Stimulated activated effector memory CD8-positive, alpha-beta T cell treated with anti-CD3 and anti-CD28 coated beads, Interleukin-12 subunit alpha, Interleukin-12 subunit beta, amount 100 ng/mL, for 72 hours (primary cell): ENCODE data around the gene FGF12.
A peak's percentile ranks its signal among the peaks of the same experiment; 100 is the strongest.

Source experiments
- ATAC-seq: fragments of 150-1000 bp; cut with Tn5 transposase; 2 replicates; pipeline ENCODE4 v1.10.0; 2021
- DNase-seq, 2 donors: peaks; one replicate each; pipeline ENCODE4 v3.0.0; 2021 to 2022; ENCODE audit warnings: low spot score in 2 of 2
- H3K27ac Mint-ChIP-seq: one replicate; pipeline ENCODE4 v1.8.0; 2022; ENCODE audit warnings: mild to moderate bottlenecking, mixed read lengths
- H3K36me3 Mint-ChIP-seq: one replicate; pipeline ENCODE4 v1.8.0; 2022; ENCODE audit warnings: mild to moderate bottlenecking, mixed read lengths
- H3K4me1 Mint-ChIP-seq: one replicate; pipeline ENCODE4 v1.8.0; 2022; ENCODE audit warnings: mixed read lengths
- H3K4me3 Mint-ChIP-seq: one replicate; pipeline ENCODE4 v1.8.0; 2022; ENCODE audit warnings: mild to moderate bottlenecking, mixed read lengths
- H3K9me3 Mint-ChIP-seq: one replicate; pipeline ENCODE4 v1.8.0; 2022; ENCODE audit warnings: mixed read lengths

FGF12 gene

DNA sequence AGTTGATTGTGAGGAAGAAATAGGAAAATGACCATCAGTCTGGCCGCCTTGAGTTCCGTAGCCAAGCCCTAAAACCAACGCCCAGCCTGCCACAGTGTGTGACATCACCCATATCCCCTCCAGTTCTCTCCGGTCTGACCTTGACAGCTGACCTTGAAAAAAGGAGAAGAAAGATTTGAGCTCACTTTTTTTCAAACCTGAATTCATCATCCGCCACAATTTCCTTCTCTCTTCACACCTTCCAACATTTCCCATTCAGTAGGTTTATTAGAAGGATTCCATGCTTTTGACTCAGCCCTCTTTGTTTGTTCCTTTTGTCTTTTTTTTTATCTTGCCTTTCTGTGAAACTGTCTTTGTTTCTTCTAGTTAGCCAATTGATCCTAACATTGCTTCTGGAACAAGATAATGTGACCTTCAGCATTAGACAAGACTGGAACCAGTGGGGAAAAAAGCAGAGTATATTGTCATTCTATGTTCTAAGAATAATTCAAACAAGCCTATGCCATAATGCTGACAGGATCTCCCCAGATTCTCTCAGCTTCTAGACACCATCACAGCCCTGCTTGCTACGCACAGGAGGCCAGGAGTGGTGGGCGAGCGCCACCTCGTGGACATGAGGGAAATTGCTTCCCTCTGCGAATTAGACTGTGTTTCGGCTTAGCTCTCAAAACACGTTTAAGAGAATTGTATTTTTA lies 283.1 kb downstream of the FGF12 start:
- Mint-ChIP-seq H3K27ac (no peak overlapping the region), H3K4me1 (no peaks in the 10 kb centered on the region), H3K36me3 (no peaks in the 10 kb centered on the region), H3K9me3 (no peaks in the 10 kb centered on the region), H3K4me3 (no peak overlapping the region)
- DNase-seq (peak; percentile 27 to 63), ATAC-seq (peak; percentile 66)

DNA sequence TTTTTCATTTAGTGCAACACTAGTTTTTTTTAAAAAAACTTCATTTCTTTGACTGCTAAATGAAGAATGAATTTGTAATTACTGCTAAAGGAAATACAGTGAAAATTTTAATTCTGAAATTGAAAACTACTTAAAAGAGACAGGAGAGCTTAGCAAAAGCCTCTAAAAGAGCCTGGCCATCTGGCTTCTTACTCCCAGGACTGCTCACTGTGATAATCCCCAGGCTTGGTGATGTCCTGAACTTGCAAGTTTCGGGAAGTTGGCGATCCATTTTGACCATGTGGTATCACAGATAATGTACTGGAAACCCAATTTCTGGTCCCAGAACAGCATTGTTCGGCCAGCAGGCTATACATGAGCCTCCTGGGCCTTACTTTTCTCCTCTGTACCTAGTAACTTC lies 292.1 kb downstream of the FGF12 start:
- Mint-ChIP-seq H3K27ac (no peak overlapping the region), H3K9me3 (no peaks in the 10 kb centered on the region), H3K4me3 (no peak overlapping the region), H3K36me3 (no peaks in the 10 kb centered on the region), H3K4me1 (no peaks in the 10 kb centered on the region)
- DNase-seq (no peak), ATAC-seq (no peak)

- H3K36me3 Mint-ChIP-seq = no peaks in the 10 kb centered on the region
- H3K9me3 Mint-ChIP-seq = no peaks in the 10 kb centered on the region
- H3K4me1 Mint-ChIP-seq = no peaks in the 10 kb centered on the region
- H3K4me3 Mint-ChIP-seq = no peak overlapping the region
- DNase-seq = no peak
- no peak for ATAC-seq
- H3K27ac Mint-ChIP-seq = no peak overlapping the region
These were observed 293.2 kb downstream of the FGF12 start for GRCh38 chr3:192434186-192434585.

DNA sequence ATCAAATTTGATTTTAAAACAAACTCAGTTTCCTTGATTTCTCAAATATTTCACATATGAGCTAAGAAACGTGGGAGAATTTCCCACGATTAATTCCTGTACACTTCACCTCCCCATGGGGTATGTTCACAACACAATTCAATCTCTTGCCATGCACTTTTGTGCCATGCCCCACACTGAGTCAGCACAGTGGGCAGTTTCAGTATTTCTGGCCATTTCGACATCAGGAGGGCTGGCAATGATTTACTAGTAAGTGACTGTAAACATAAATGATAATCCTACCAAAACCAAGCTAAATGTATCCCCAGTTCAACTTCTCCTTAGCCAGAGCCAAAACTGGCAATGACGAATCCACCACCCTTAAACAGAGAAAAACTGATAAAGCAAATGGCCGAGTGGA lies 293.6 kb downstream of the FGF12 start:
- ATAC-seq (no peak), DNase-seq (no peak)
- Mint-ChIP-seq H3K4me1 (no peaks in the 10 kb centered on the region), H3K27ac (no peak overlapping the region), H3K4me3 (no peak overlapping the region), H3K9me3 (no peaks in the 10 kb centered on the region), H3K36me3 (no peaks in the 10 kb centered on the region)

DNA sequence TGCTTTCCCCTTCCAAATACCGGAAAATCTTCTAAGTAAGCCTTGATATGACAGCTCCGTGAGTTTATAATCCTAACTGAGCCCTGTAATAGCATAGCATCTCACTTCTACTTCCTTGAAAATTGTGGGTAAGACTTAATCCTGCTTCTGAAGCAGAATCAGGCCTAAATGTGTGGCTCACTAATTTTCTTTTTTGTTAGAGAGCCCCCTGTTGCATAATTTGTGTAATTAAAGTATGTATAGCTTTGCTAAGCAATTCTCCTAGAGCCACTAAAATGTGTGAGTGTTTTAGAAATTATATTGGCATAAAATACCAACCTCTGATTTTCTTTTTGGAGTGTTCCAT lies 304.4 kb downstream of the FGF12 start:
- Mint-ChIP-seq H3K9me3 (peaks cover 3% of the 10 kb centered on the region), H3K4me1 (no peaks in the 10 kb centered on the region), H3K36me3 (no peaks in the 10 kb centered on the region), H3K4me3 (no peak overlapping the region), H3K27ac (no peak overlapping the region)
- no peak for DNase-seq
- ATAC-seq = no peak

DNA sequence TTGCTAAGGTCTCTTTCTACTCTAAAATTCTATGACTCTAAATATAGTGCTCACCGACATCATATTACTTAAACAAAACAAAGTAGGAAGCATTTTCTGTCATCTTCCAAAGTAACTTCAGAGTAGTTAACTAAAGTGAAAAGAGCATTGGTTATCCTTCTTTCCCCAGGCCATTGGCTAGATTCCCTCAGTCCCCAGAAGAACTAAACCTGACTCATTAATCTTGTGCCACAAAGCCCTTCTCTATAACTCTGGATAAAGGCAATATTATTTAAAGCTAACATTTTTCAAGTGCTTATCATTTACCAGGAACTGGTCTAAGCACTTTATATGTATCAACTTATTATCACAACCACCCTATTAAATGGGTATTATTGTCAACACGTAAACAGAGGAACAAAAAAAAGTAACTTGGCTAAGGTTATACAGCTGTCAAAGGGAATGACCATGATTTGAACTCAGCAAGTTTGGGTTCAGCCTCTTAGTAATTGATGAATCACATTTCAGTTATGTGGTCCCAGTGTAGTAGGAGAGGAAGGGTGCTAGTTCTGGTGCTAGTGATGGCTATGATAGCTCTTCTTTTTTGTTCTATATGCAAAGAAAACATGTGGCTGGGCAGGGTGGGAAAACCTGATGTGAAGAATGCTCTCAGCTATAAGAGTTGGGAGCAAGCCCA lies 304.9 kb downstream of the FGF12 start:
- Mint-ChIP-seq H3K36me3 (no peaks in the 10 kb centered on the region), H3K9me3 (peaks cover 3% of the 10 kb centered on the region), H3K4me1 (no peaks in the 10 kb centered on the region), H3K27ac (no peak overlapping the region), H3K4me3 (no peak overlapping the region)
- ATAC-seq (no peak), DNase-seq (no peak)

GRCh38 chr3:192419312-192419711 lies 308.0 kb downstream of the FGF12 start:
- Mint-ChIP-seq H3K36me3 (no peaks in the 10 kb centered on the region), H3K27ac (no peak overlapping the region), H3K4me3 (no peak overlapping the region), H3K9me3 (peaks cover 3% of the 10 kb centered on the region), H3K4me1 (no peaks in the 10 kb centered on the region)
- ATAC-seq (no peak), DNase-seq (no peak)

DNA sequence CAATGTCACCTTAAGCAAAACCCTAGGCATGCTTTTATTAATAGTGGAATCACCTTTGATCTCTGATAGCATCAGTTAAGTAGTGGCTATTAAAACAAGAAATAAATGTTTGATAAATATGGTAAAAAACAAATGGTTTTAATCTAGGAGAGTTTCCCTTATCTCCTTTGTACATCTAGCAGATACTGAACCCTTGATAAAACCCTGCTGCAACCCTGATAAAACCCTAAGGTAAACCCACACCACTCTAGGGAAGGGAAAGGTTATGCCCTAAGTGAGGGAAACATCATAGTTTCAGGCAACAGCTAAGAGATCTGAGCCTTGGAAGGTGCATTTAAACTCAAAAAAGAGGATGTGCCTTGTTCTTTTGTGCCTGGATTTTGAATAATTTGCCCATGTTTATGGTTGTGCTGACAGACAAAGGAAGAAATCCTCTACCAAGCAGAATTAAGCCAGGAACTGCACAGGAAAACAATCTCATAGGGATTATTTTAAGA lies 309.7 kb downstream of the FGF12 start:
- no peak for DNase-seq
- H3K36me3 Mint-ChIP-seq = no peaks in the 10 kb centered on the region
- peaks cover 3% of the 10 kb centered on the region for H3K9me3 Mint-ChIP-seq
- no peak overlapping the region for H3K27ac Mint-ChIP-seq
- H3K4me3 Mint-ChIP-seq = no peak overlapping the region
- ATAC-seq = no peak
- H3K4me1 Mint-ChIP-seq = no peaks in the 10 kb centered on the region

DNA sequence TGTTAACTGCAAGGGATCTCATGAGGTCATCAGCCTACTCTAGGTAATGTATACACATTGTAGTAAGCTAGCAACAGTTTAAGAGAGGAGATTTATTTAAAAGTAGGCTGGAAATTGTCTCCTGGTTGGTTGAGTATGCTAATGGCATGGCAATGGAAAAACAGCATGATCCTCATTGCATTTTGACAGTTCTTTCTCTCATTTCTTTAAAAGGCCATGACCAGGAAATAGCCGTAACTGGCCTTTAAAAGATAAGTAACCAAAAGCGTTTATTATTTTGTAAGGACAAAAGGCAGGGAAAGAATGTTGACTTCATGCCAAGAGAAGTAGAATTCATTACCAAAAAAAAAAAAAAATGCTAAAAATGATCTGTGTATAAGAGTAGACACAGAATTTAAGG lies 310.3 kb downstream of the FGF12 start:
- no peak for ATAC-seq
- Mint-ChIP-seq H3K4me1 (no peaks in the 10 kb centered on the region), H3K36me3 (no peaks in the 10 kb centered on the region), H3K27ac (no peak overlapping the region), H3K4me3 (no peak overlapping the region), H3K9me3 (peaks cover 3% of the 10 kb centered on the region)
- DNase-seq = no peak

DNA sequence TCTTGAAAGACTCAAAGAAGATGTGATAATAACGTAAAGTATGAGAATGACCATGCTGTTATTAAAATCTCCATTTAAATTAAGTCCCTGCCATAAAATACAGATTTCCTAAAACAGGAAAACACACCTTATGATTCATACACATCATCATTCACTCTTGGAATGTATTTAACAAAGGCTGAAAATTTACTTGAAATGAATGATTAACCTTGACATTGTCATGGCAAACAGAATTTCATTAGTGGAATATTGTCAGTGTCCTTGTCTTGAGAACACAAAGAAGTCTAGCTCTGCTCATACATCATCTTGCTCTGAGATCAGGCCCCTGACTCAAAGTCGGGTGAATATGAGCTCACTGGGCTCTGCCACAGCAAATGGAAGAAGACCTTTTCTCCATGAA lies 313.9 kb downstream of the FGF12 start:
- Mint-ChIP-seq H3K36me3 (no peaks in the 10 kb centered on the region), H3K27ac (no peak overlapping the region), H3K9me3 (no peaks in the 10 kb centered on the region), H3K4me1 (no peaks in the 10 kb centered on the region), H3K4me3 (no peak overlapping the region)
- ATAC-seq (no peak), DNase-seq (no peak)

DNA sequence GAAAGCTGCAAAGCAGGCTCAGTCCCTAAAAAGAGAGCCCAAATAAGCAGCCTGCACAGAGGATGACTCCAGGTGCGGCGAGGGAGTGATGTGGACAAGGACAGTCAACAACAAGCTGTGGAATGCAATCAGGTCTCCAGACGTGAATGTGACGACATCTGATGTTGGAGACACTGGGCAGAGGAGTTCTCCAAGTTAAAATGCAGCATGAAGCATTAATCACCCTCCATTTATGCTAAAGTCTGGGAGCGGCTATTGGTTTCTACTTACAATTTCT lies 316.7 kb downstream of the FGF12 start:
- Mint-ChIP-seq H3K4me1 (peaks cover 7% of the 10 kb centered on the region), H3K4me3 (no peak overlapping the region), H3K36me3 (no peaks in the 10 kb centered on the region), H3K9me3 (peaks cover 8% of the 10 kb centered on the region), H3K27ac (no peak overlapping the region)
- no peak for ATAC-seq
- DNase-seq = no peak

- ATAC-seq = peak; percentile 12
- H3K9me3 Mint-ChIP-seq = peaks cover 8% of the 10 kb centered on the region
- no peak overlapping the region for H3K27ac Mint-ChIP-seq
- DNase-seq = no peak
- H3K36me3 Mint-ChIP-seq = no peaks in the 10 kb centered on the region
- peaks cover 7% of the 10 kb centered on the region for H3K4me1 Mint-ChIP-seq
- no peak overlapping the region for H3K4me3 Mint-ChIP-seq
These were observed 317.3 kb downstream of the FGF12 start for GRCh38 chr3:192409838-192410683.

DNA sequence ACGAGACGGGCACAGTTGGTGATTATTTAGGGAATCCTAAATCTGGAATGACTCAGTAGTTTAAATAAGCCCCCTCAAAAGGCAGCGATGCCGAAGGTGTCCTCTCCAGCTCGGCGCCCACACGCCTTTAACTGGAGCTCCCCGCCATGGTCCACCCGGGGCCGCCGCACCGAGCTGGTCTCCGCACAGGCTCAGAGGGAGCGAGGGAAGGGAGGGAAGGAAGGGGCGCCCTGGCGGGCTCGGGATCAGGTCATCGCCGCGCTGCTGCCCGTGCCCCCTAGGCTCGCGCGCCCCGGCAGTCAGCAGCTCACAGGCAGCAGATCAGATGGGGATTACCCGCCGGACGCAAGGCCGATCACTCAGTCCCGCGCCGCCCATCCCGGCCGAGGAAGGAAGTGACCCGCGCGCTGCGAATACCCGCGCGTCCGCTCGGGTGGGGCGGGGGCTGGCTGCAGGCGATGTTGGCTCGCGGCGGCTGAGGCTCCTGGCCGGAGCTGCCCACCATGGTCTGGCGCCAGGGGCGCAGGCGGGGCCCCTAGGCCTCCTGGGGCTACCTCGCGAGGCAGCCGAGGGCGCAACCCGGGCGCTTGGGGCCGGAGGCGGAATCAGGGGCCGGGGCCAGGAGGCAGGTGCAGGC lies 318.0 kb downstream of the FGF12 start:
- peaks cover 7% of the 10 kb centered on the region for H3K4me1 Mint-ChIP-seq
- H3K27ac Mint-ChIP-seq = no peak overlapping the region
- no peak for DNase-seq
- ATAC-seq = peak; percentile 39
- H3K4me3 Mint-ChIP-seq = no peak overlapping the region
- H3K9me3 Mint-ChIP-seq = peaks cover 8% of the 10 kb centered on the region
- H3K36me3 Mint-ChIP-seq = no peaks in the 10 kb centered on the region

GRCh38 chr3:192408647-192409200 lies 318.6 kb downstream of the FGF12 start:
- H3K36me3 Mint-ChIP-seq = no peaks in the 10 kb centered on the region
- DNase-seq = no peak
- H3K9me3 Mint-ChIP-seq = peaks cover 8% of the 10 kb centered on the region
- H3K4me1 Mint-ChIP-seq = peaks cover 7% of the 10 kb centered on the region
- no peak overlapping the region for H3K27ac Mint-ChIP-seq
- no peak for ATAC-seq
- no peak overlapping the region for H3K4me3 Mint-ChIP-seq

DNA sequence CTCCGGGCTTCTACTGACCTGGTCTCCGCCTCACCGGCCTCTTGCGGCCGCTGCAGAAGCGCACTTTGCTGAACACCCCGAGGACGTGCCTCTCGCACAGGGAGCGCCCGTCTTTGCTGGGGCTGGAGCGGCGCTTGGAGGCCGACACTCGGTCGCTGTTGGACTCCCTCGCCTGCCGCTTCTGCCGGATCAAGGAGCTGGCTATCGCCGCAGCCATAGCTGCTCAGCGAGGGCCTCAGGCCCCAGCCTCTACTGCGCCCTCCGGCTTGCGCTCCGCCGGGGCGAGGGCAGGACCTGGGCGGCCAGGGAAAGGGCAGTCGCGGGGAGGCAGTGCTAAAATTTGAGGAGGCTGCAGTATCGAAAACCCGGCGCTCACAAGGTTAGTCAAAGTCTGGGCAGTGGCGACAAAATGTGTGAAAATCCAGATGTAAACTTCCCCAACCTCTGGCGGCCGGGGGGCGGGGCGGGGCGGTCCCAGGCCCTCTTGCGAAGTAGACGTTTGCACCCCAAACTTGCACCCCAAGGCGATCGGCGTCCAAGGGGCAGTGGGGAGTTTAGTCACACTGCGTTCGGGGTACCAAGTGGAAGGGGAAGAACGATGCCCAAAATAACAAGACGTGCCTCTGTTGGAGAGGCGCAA lies 319.2 kb downstream of the FGF12 start:
- Mint-ChIP-seq H3K9me3 (peaks cover 8% of the 10 kb centered on the region), H3K4me1 (peaks cover 7% of the 10 kb centered on the region), H3K27ac (no peak overlapping the region), H3K36me3 (no peaks in the 10 kb centered on the region), H3K4me3 (no peak overlapping the region)
- no peak for ATAC-seq
- no peak for DNase-seq
